ENCODE data around the gene PRKAG2.

GRCh38 chr7:151900591-151900985, 23.7 kb upstream of the PRKAG2 start:
- TF ChIP-seq, protein P1, sequence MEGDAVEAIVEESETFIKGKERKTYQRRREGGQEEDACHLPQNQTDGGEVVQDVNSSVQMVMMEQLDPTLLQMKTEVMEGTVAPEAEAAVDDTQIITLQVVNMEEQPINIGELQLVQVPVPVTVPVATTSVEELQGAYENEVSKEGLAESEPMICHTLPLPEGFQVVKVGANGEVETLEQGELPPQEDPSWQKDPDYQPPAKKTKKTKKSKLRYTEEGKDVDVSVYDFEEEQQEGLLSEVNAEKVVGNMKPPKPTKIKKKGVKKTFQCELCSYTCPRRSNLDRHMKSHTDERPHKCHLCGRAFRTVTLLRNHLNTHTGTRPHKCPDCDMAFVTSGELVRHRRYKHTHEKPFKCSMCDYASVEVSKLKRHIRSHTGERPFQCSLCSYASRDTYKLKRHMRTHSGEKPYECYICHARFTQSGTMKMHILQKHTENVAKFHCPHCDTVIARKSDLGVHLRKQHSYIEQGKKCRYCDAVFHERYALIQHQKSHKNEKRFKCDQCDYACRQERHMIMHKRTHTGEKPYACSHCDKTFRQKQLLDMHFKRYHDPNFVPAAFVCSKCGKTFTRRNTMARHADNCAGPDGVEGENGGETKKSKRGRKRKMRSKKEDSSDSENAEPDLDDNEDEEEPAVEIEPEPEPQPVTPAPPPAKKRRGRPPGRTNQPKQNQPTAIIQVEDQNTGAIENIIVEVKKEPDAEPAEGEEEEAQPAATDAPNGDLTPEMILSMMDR (IDR thresholded peaks at IDR 0.05; ENCODE audit: low read depth, low read length) = no peak
- no peak for TF ChIP-seq POLR2A (IDR thresholded peaks at IDR 0.05; ENCODE audit: extremely low read depth, insufficient read length)
- no peak for TF ChIP-seq MAX (IDR thresholded peaks at IDR 0.05; ENCODE audit: low read depth, low read length)
- TF ChIP-seq MYC (IDR thresholded peaks at IDR 0.05; ENCODE audit: low read depth, low read length) = no peak

Measured in NB4 (cell line).